GM12801 (cell line): ENCODE results near the gene CAPZB.

Source experiments
- TF ChIP-seq, protein P1 (sequence below): IDR thresholded peaks from one replicate; pipeline ENCODE4 v1.5.1; 2011; ENCODE audit warnings: control low read depth; ENCODE audit not compliant: insufficient read length; ENCODE audit errors: extremely low read depth

CAPZB gene

DNA sequence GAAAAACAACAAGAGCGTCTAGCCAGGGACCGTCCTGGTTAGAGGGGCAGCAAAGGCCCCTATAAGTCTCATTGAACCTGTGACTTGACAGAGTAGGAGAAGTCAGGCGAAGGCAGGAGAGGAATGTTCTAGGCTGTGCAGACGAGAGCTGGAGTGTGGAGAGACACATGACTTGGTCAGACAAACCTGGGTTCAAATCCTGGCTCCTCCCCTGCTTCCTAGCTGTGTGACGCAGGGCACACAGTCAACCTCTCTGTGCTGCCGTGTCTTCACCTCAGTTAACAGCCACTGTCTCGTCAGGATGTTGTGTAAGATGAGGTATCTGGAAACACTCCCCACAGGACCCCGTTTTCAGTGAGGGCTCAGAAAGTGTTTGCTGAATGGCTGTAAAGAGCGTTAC lies 157.6 kb downstream of the CAPZB start:
- TF ChIP-seq, protein P1, sequence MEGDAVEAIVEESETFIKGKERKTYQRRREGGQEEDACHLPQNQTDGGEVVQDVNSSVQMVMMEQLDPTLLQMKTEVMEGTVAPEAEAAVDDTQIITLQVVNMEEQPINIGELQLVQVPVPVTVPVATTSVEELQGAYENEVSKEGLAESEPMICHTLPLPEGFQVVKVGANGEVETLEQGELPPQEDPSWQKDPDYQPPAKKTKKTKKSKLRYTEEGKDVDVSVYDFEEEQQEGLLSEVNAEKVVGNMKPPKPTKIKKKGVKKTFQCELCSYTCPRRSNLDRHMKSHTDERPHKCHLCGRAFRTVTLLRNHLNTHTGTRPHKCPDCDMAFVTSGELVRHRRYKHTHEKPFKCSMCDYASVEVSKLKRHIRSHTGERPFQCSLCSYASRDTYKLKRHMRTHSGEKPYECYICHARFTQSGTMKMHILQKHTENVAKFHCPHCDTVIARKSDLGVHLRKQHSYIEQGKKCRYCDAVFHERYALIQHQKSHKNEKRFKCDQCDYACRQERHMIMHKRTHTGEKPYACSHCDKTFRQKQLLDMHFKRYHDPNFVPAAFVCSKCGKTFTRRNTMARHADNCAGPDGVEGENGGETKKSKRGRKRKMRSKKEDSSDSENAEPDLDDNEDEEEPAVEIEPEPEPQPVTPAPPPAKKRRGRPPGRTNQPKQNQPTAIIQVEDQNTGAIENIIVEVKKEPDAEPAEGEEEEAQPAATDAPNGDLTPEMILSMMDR = no peak

DNA sequence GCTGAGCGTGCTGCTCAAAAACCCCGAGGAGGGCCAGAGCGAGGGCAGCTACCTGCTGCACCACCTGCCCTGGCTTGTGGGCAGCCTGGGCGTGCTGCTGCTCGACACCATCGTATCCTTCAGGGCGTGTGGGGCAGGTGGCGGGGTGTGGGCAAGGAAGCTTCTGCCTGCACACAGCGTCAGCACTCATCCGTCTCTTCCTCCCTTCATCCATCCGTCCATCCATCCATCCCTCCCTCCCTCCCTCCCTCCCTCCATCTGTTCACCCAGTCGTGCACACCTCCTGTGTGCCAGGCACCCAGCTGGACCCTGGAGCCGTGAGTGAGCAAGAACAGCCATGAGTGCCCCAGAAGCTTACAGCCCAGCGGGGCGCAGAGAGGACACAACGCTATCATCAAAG lies 158.0 kb downstream of the CAPZB start:
- TF ChIP-seq, protein P1 = no peak

DNA sequence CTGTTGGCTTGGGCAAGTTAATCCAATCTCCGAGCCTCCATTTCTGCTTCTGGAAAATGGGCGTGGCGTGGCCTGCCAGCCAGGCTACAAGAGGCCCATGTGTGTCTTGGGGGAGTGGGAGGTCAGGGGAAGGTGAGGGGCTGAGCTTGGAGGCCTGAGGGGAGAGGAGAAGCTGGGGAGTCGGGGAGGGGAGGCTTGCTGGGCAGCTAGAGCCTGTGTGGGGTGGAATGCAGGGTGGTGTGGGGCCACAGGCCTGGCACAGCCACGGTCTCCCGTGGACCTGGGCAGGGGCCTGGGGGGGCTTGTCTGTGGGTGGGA lies 158.6 kb downstream of the CAPZB start:
- TF ChIP-seq, protein P1 = no peak

DNA sequence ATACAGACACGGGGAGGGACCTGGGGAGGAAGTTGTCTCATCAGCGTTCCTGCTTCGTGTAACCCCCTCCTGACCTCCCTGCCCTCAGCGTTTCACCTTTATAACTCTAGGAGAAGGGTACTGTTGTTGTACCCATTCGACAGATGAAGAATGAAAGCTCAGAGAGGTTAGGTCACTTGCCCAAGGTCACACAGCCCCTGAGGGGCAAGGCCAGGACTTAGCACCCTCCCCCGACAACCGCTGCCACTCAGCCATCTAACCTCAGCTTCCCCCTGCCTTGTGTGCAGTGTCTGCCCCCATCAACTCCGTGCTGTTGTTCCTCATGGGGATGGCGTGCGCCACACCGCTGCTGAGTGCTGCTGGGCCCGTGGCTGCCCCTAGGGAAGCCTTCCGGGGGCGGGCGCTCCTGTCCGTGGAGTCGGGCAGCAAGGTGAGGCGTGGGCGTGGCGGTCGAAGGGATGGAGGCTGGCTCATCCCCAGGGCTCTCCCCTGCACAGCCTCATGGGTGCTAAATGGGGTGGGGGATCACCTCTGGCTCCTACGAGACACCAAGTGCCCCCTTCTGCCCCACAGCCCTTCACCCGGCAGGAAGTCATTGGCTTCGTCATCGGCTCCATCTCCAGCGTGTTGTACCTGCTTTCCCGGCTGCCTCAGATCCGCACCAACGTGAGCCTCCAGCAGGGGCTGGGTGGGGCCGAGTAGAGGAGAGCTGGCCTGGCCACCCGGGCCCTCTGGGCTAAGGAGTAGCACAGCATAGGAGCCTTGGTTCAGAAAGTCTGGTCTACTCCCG lies 159.2 kb downstream of the CAPZB start:
- TF ChIP-seq, protein P1 = no peak

DNA sequence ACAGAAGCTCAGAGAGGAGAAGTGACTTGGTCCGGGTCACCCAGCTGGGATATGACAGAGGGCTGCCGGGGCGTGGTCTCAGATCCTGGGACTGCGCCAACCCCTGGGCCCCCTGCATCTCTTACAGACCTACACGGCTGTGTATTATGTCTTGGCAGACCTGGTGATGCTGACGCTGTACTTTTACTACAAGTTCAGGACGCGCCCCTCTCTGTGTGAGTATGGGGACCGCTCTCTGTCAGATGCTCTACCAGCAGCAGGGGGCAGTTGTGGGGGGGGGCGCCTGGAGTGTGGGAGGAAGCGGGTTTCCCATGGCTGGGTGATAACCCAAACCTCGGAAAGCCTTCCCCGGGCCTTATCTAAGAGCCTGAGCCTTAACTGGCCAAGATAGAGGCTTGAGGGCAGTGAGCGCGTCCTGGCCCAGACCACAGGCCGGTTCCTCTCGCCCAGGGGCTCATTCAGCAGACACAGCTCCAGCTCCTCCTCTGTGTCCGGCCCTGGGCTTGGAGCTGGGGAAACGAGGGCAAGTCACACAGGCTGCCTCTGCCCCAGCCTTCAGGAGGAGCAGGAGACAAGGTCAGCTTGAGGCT lies 159.9 kb downstream of the CAPZB start:
- TF ChIP-seq, protein P1 = no peak

DNA sequence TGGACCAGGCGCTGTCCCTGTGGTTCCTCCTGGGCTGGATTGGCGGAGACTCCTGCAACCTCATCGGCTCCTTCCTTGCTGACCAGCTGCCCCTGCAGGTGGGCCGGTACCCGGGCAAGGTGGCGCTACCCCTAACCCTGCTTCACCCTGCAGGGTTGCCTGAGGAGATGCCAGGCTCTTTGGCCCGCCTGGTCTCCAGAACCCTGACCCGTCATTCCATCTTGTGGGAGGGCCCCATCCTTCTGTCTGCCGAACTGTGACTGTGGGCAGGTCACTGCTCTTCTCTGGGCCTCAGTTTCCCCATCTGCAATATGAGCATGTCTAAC lies 160.7 kb downstream of the CAPZB start:
- TF ChIP-seq, protein P1 = no peak

DNA sequence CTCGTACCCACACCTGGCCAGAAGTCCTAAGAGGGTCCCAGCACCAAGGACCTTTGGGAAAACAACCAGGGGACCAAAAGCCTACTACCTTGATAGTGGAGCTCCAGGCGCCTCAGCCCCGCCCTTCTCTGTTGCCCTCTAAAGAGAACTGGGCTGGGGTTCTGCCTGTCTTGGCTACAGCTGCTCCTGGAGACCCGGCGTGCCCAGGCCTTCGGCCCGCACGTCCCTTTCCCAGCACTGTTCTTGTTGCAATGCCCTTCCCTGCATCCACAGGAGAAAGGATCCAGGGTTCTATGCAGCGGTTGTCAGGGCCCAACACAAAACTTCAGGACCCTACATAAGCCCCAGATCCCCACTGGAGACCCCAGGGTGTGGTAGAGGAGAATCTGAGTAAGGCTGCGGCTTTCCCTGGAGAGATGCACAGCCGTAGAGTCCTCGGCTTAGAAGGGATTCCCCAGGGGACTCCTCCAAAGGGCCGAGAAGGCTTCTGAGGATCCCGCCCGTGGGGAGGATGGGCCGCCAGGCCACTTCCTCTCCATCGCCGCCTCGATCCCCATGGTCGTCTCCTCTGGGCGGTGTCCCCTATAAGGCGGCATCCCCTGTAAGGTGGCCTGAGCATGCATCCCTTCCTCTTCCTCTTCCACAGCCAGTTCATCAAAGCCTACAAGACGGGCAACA lies 161.2 kb downstream of the CAPZB start:
- TF ChIP-seq, protein P1 = no peak
